DMS 273 (cell line): ENCODE data around the gene CLEC4M.
A peak's percentile ranks its signal among the peaks of the same experiment; 100 is the strongest.
"Not testable (repeated sequence)": the region's sequence is repeated elsewhere in the genome, so short reads cannot be mapped to it uniquely, and the experiment has no call there.

Source experiments
- DNase-seq: peaks from one replicate; lab custom pipeline; 2025; ENCODE audit not compliant: unreplicated experiment; lab: John Stamatoyannopoulos, UW

Gene CLEC4M

DNA sequence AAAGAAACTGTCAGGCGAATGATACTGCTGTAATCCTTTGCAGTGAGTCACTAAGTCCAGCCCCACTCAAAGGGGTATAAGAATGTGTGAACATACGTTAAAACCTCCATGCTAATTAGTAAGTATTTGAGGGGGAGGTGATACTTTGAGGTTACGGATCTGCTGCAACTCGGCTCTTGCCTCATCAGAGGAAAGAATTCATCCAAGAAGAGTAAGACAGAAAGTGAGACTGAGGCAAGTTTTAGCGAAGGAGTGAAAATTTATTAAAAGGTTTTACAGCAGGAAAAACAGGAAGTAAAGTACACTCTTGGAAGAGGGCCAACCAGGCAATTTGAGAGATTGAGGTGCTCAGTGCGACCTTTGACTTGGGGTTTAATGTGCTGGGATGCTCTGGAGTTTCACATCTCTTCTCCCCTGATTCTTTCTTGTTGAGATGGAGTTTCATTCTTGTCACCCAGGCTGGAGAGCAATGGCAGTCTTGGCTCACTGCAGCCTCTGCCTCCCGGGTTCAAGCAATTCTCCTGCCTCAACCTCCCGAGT is 9.8 kb downstream of the CLEC4M start:
- peak; percentile 36 for DNase-seq

DNA sequence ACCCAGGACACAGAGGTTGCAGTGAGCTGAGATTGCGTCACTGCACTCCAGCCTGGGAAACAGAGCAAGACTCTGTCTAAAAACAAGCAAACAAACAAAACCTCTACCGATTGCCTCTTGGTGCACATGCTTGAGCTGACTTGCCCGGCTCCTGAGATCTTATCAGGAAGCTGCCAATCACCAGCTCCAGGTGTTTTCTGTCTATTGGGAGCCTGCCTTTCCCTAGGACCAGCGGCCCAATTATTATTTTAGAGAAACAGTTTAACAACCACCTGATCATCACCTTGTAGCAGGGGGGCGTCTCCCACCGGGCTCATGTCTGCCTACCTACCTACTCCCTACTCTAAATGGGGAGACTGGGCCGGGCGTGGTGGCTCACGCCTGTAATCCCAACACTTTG is 10.8 kb downstream of the CLEC4M start:
- no peak for DNase-seq

DNA sequence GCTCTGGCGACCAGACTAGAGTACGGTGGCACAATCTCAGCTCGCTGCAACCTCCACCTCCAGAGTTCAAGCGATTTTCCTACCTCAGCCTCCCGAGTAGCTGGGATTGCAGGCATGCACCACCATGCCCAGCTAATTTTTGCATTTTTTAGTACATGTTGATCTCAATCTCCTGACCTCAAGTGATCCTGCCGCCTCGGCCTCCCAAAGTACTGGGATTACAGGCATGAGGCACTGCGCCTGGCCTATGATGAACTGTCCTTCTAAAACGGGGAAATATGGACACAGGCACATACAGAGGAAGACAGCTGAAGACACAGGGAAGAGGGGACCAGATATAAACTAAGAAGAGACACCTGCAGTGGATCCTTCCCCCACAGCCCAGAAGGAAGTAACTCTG is 12.7 kb downstream of the CLEC4M start:
- DNase-seq, result no peak

DNA sequence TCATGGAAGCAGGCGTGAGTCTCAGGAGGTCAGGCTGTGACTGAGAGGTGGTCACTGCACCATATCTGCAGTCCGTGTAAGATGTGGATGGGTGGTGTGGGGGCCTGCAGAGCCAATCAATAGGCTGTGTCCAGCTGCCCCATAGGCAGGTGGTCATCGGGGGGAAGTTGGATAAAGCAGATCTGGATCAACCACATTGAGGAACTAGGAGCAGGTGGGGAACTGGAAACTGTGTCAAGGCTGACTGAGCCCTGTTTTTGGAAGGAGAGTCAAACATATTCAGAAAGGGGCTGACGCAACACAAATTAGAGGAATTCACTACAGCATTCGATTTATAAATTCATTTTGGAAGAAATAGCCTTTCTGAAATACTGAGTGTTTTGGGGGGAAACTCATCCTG is 15.0 kb downstream of the CLEC4M start:
- no peak for DNase-seq

DNA sequence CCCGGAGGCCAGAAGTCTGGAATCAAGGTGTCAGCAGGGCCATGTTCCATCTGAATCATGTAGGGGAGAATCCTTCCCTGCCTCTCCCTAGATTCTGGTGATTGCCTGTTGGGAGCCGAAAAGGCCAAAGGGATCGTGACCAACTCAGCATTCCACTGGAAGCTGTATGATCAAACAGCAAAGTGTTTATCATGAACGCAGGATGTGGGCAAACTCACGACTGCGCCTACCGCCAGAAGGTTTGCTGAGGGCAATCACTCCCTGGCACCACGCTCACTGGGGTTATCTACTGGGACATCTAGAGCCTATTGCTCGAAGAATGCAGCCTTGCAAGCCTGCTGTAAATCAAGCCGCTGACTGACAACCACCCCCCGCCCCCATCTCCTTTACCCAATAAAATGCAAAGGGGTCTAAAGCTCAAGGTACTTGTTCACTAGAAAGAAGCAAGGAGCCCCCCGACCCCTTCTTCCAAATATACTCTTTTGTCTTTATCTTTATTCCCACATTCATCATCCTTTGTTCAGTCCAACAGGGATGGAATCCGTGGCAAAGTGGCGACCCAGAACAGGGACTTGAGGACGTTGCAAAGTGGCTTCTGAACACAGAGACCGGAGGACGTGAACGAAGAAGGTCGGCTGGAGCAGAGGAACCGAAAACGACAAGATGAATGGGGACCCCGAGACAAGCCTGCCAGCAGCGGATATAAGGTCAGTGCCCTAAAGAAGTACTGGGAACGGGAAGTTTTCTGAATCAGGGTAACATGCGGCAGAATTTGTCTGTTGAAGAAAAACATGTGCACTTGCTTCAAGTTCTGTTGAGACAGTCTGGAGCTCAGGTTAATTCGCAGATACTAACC is 16.8 kb downstream of the CLEC4M start:
- DNase-seq, result no peak

DNA sequence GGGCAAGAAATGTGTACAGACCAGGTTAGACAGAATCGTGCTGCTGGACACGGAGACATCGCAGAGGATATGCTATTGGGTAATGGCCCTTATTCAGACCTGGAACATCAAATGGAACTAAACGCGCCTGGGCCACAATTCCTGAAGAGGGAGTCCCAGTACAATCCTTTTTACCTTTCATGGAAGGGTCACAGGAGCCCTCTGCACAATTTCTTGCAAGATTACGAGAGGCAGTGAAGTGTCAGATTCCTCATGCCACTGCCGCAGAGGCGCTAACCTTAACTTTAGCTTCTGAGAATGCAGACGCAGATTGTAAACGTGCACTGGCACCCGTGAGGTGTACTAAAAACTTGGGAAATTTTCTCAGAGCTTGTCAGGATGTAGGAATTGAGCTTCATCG is 18.1 kb downstream of the CLEC4M start:
- DNase-seq, result no peak

DNA sequence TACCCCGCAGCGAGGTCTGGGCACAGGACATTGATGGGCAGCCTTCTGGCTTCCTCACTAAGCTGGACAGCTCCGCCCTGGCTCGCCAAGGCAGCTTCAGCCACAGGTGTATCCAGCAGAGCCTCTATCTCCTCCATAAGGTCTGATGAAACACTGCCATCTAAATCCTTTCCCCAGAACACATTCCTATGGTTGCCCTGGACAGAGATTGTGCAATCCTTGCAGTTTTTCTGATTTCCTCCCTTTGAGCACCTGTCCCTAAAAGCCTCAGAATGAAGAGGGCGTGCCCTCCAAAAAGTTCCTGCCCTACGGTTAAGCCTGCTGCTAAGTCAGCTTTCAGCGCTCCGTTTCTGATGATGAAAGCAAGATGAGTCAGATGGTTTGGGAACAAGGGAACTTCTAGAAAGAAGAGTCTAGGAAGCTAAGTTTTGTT is 21.0 kb downstream of the CLEC4M start:
- DNase-seq, result peak; percentile 16

DNA sequence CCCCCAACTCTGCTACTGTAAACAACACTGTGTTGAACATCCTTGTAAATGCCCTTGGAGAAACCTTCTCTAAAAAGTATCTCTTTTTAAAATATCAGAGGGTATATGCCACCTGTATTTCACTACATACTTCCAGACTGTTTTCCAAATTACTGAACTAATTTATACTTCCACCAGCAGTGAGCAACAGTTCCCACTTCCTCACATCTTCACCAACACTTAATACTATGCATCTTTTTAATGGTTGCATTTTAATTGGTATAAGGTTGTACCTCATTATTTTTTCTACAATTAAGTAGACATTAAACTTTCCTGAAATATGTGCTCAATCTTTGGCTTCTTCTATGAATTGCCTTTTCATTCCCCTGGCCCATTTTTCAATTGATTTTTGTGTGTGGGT is 21.8 kb downstream of the CLEC4M start:
- no peak for DNase-seq

DNA sequence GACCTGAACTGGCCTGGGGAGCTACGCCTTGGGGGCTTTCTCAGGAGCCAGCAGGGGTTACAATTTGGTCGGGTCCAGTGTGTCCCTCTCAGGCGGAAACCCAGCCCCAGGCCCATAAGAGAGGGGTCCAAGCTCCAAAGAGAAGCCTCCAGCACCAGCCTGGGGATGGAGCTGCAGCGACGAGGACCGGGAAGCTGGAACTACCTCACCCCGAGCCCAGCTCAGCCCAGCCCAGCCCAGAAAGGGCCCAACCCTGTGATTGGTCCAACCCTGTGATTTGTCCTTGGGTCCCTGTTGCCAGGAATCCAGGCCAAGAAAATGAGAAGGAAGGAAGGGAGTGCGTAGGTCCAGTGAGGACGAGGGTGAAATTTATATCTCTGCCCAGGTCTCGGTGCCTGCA is 24.1 kb downstream of the CLEC4M start:
- peak; percentile 19 for DNase-seq

DNA sequence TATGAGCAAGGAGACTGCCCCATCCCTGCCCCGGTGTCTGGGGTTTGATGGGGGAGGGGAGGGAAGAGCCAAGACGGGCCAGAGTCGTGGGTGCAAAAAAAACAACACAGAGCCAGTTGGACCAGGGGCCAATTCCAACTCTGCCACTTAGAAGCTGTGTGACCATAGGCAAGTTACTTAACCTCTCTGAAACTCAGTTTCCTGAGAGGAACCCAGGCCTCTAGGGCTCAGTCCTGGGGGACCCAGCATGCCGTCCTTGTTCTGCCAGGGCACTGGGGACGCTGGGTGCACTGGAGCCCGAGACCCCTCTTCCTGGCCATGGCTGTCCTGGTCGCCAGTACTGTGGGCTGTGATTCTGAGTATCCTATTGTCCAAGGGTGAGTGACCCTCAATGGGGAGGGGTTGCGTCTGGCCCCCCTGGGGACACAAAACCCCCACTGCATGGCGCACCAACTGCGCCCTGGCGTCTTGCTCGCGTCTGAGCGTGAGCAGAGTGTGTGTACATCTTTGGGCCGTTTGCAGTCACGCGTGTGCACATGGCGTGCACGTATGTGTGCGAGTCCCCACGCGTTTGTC is 24.6 kb downstream of the CLEC4M start:
- no peak for DNase-seq

DNA sequence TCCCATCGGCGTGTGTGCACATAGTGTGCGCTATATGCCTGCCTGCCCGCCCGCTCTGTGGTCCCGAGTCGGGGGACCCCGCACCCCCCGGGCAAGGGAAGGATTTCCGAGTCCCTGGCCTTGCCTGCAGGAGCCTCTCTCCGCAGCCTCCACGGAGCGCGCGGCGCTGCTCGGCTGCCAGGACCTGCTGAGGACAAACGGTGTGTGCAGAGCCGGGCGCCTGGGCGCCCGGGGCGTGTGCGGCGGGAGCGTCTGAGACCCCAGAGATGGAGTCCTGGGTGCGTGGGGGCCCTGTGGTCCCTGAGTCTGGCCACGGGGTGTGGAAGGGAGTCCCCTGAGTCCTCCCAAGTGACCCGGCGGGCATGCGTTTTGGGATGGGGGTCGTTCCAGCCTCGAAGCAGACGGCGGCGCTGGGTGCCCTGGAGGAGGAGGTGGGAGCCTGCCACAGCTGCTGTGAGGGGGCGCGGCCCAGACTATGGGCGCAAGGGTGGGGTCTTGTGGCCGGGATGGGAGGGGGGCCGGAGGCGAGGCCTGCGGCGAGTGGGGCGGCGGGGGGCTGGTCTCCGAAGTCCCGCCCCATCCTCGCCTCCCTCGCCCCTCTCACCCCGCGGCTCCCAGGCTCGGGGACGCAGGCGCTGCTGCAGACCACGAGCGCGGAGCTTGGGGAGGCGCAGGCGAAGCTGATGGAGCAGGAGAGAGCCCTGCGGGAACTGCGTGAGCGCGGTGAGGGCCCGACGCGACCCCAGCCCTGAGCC is 25.3 kb downstream of the CLEC4M start:
- peak; percentile 23 for DNase-seq

DNA sequence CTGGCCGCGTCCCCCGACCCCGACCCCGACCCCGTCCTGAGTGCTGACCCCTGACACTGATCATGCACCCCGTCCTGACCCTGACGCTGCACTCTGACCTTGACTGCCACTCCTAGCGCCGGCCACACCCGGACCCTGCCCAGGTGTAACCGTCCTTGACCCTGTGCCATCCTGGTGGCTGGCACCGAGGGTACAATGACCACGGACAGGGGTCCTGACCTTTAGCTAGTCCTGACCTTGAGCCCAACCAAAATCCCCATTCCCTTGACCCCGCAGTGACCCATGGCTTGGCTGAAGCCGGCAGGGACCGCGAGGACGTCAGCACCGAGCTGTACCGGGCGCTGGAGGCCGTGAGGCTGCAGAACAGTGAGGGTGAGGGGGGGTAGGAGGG is 25.9 kb downstream of the CLEC4M start:
- DNase-seq, result no peak

DNA sequence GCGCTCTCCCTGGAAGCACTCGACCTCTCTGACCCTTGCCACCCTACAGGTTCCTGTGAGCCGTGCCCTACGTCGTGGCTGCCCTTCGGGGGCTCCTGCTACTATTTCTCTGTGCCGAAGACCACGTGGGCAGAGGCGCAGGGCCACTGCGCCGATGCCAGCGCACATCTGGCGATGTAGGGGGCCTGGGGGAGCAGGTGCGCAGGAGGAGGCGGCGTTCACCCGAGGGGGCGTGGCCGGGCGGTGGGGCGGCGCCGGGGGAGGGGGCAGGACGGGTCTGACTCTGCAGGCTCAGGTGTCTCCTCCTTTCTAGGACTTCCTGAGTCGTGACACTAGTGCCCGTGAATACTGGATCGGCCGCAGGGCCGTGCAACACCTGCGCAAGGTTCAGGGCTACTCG is 26.4 kb downstream of the CLEC4M start:
- peak; percentile 31 for DNase-seq

DNA sequence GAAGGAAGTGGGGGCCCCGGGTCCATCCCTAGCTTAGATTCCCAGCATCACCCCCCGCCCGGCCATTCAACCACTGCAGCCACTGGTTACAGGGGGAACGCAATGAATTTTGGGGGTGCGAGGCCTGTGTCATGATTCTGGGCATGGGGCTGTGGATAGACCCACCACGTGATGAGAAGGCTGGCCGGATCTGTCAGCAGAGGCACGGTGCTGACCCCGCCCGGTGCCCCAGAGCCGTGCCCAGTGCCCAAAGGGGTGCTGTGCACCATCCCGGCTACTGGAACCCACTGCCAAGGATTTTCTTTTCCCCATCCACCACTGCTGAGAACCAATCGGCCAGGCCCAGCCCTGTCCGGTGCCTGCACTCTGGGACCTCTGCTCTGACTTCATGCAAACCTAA is 27.4 kb downstream of the CLEC4M start:
- no peak for DNase-seq

DNA sequence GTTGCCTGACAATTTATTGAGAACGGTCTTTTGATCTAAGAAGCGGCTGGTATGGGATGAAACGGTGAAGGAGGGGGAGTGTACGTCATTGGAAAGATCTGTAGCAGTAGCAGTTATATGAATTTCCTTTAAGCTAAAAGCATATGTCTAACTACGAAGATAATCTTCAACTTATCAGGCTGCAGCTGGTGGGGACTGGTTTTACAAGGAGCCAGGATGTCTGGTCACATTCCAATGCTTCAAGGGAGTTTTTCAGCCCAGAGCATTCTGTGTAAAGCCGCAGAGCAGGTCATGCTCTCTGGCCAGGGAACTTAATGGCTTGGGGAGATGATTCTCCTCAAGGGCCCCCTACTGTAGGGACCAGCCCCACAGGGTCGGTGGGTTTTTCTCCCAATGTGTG is 29.2 kb downstream of the CLEC4M start:
- no peak for DNase-seq

DNA sequence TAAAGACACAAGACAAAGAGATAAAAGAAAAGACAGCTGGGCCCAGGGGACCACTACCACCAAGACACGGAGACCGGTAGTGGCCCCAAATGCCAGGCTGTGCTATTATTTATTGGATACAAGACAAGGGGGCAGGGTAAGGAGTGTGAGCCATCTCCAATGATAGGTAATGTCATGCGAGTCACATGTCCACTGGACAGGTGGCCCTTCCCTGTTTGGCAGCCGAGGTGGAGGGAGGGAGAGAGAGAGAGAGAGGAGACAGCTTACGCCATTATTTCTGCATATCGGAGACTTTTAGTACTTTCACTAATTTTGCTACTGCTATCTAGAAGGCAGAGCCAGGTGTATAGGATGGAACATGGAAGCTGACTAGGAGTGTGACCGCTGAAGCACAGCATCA is 29.7 kb downstream of the CLEC4M start:
- DNase-seq, result not testable (repeated sequence)

DNA sequence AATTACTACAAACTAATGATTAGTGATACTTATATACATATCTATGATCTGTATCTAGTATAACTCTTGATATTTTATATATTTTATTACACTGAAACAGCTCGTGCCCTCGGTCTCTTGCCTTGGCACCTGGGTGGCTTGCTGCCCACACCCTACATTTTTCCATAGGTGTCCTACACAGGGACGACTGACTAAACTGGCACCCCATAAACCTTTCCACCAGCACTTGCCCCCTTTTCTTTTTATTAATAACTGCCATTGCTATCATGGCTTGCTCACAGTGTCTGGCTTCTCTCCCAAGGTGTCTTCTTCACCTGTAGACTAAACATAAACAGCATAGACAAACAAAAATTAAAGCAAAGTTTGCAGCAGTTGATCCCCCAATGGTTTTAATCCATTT is 30.4 kb downstream of the CLEC4M start:
- no peak for DNase-seq

DNA sequence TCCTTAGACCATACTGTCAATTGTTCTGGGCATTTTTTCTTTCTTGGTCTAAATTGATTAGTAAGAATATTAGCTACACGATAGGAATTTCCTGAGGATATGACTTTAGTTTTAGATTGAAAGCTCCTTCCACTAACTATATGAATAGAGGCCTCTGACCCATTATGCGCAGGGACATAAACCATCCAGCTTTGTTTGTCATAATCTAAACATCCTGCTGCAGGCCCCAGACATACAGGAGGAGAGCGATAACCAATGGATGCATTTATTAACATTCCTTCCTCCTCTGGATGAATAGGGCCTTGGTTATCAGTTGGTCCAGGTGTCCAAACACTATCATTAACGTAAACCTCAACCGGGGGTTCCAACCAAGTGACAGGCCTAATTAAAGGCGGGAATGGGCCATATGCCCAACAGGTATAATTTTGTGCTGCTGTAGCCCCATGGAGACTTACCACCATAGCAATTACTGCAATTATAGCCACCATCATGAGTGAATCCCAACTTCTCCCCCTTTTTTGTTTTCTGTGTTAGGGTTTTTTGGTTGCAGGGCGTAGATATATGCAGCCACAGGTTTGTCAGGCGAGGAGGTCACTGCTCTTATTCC is 32.6 kb downstream of the CLEC4M start:
- no peak for DNase-seq

DNA sequence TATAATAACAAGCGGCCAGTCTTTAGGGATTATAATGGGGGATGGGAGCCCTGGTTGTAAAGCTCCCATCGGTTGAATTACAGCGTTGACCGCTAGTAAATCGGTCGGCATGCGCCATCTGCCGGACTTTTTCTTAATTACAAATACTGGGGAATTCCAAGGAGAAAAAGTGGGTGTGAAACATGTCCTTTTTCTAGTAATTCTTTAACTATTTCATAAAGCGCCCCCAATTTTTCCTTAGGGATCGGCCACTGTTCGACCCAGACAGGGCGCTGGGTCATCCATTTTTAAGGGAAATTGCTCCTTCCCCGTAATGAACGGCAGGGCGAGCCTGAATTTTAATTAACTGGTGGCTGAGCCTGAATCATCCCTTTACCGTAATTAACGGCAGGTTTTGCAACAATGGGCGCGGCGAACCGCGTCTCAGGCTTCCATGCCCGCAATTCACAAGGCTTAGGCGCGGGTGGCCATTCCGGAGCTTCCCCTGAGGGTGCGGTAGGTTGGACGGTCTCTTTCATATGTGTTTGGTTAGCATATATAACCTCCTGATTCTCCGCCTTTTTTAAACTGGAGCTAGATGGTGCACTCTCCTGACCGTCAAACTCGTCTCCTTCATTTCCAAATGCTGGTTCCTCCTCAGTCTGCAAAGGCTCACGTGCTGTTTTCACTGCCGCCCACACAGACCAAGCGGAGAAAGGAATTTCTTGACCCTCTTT is 36.8 kb downstream of the CLEC4M start:
- DNase-seq, result peak; percentile 89

DNA sequence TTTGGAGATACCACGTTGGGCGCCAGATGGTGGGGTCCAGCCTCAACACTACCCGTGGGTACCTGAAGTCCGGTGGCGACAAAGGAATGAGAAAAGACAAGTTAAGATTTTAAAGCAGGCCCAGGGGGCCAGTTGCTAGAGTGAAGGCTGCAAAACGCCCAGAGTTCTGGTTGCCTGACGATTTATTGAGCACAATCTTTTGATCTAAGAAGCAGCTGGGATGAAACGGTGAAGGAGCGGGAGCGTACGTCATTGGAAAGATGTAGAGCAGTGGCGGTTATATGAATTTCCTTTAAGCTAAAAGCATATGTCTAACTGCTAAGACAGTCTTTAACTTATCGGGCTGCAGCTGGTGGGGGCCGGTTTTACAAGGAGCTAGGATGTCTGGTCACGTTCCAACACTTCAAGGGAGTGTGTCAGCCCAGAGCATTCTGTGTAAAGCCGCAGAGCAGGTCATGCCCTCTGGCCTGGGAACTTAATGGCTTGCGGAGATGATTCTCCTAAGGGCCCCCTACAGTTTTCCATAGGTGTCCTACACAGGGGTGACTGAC is 38.1 kb downstream of the CLEC4M start:
- peak; percentile 49 for DNase-seq
